ENCODE results near the gene HPCAL1. TPM values are rescaled to one million over a fixed set of nuclear protein-coding genes. Genes with fewer than 3 reads are reported as not detected.

HPCAL1 gene
- total RNA-seq, 2 experiments from 2014 or later: 9.2 to 9.7 TPM

DNA sequence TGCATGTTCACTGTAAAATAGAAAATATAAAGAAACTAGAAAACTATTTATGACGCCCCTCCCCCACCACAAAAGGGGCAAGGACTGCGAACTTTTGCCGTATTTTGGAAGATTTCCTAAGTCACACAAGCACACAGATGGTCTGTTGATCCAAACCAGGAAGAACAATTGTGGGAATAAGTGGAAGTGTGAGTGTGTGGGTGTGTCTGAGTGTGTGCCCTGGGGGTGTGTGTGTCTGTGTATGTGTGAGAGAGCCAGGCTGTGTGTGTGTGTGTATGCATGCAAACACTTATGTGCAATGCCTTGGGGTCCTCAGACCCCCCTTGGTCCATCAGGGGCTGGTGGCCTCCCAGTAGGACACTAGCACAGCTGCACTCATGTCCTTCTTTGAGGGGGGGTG, 43.1 kb downstream of the HPCAL1 start:
- Histone ChIP-seq H3K4me1 (ENCODE audit: insufficient read depth, low read length, poor library complexity, severe bottlenecking) (peaks cover 6% of the 10 kb centered on the region), H3K4me2 (ENCODE audit: low read length) (no peak overlapping the region), H3K27ac (ENCODE audit: low read depth, low read length, poor library complexity, severe bottlenecking) (no peak overlapping the region), H3K79me2 (ENCODE audit: insufficient read depth, low read depth, low read length) (no peaks in the 10 kb centered on the region), H3K9me3 (ENCODE audit: low read length) (no peaks in the 10 kb centered on the region), H2AFZ (ENCODE audit: low read length) (no peak overlapping the region), H3K36me3 (ENCODE audit: insufficient read depth, low read length) (no peaks in the 10 kb centered on the region), H3K9me2 (ENCODE audit: insufficient read depth, low read length) (no peaks in the 10 kb centered on the region), H3K4me3 (ENCODE audit: low read depth, low read length, poor library complexity, severe bottlenecking) (no peak overlapping the region), H4K20me1 (ENCODE audit: insufficient read depth, low read length) (no peaks in the 10 kb centered on the region)
- DNase-seq (ENCODE audit: low spot score): no peak
- ChIA-PET POLR2A (no interaction called here), CTCF (ENCODE audit: unreplicated experiment) (no interaction called here)
- intact Hi-C loops (cut with micrococcal nuclease; ENCODE audit: unreplicated experiment): no loop called here
- TF ChIP-seq, protein P1, sequence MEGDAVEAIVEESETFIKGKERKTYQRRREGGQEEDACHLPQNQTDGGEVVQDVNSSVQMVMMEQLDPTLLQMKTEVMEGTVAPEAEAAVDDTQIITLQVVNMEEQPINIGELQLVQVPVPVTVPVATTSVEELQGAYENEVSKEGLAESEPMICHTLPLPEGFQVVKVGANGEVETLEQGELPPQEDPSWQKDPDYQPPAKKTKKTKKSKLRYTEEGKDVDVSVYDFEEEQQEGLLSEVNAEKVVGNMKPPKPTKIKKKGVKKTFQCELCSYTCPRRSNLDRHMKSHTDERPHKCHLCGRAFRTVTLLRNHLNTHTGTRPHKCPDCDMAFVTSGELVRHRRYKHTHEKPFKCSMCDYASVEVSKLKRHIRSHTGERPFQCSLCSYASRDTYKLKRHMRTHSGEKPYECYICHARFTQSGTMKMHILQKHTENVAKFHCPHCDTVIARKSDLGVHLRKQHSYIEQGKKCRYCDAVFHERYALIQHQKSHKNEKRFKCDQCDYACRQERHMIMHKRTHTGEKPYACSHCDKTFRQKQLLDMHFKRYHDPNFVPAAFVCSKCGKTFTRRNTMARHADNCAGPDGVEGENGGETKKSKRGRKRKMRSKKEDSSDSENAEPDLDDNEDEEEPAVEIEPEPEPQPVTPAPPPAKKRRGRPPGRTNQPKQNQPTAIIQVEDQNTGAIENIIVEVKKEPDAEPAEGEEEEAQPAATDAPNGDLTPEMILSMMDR (conservative IDR thresholded peaks at IDR 0.05; ENCODE audit: low read length): no peak
- TF ChIP-seq EZH2phosphoT487 (IDR thresholded peaks at IDR 0.05; ENCODE audit: borderline replicate concordance, low read depth, low read length): no peak
- no TSS peak for BruUV-seq (replicated peaks)

DNA sequence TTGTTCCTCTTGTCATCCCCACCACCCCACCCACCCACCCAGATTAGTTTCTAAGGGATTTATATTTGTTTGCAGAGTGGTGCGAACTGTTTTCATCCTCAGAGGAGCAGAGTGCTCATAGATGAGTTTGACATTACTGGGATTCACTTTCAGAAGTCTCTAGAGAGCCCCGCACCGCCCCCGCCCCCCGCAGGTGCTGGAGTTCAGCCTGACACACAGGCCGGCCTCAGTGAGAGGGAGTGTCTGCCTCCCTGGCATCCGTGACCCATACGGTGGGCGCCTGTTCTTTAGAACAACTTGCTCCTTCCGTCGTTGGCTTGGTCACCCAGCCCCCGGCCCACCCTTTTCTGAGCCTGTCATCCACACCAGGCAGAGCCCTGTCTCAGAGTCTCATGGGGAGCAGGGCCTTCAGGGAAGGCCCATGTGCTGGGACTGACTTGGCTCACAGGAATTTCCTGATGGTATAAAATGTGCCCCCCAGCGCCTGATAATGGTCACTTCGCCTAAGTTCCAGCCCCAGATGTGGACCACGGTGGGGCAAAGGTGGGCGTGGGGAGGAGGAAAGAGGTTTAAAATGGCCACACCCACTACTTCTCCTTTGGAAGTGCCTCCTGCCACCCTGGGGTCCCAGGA, 44.3 kb downstream of the HPCAL1 start:
- Histone ChIP-seq H3K4me3 (ENCODE audit: low read depth, low read length, poor library complexity, severe bottlenecking) (no peak overlapping the region), H2AFZ (ENCODE audit: low read length) (no peak overlapping the region), H3K4me2 (ENCODE audit: low read length) (no peak overlapping the region), H4K20me1 (ENCODE audit: insufficient read depth, low read length) (no peaks in the 10 kb centered on the region), H3K27ac (ENCODE audit: low read depth, low read length, poor library complexity, severe bottlenecking) (no peak overlapping the region), H3K79me2 (ENCODE audit: insufficient read depth, low read depth, low read length) (no peaks in the 10 kb centered on the region), H3K36me3 (ENCODE audit: insufficient read depth, low read length) (no peaks in the 10 kb centered on the region), H3K9me2 (ENCODE audit: insufficient read depth, low read length) (no peaks in the 10 kb centered on the region), H3K4me1 (ENCODE audit: insufficient read depth, low read length, poor library complexity, severe bottlenecking) (peaks cover 6% of the 10 kb centered on the region), H3K9me3 (ENCODE audit: low read length) (no peaks in the 10 kb centered on the region)
- ChIA-PET POLR2A (interaction anchor here (0.6 kb wide), 1 partner anchor 652 kb away, joined by 3 read pairs; no protein-coding TSS in a partner anchor), CTCF (ENCODE audit: unreplicated experiment) (no interaction called here)
- no TSS peak for BruUV-seq (replicated peaks)
- DNase-seq (ENCODE audit: low spot score): no peak
- TF ChIP-seq, protein P1 (conservative IDR thresholded peaks at IDR 0.05; ENCODE audit: low read length): no peak
- no peak for TF ChIP-seq EZH2phosphoT487 (IDR thresholded peaks at IDR 0.05; ENCODE audit: borderline replicate concordance, low read depth, low read length)
- intact Hi-C loops (cut with micrococcal nuclease; ENCODE audit: unreplicated experiment): no loop called here

DNA sequence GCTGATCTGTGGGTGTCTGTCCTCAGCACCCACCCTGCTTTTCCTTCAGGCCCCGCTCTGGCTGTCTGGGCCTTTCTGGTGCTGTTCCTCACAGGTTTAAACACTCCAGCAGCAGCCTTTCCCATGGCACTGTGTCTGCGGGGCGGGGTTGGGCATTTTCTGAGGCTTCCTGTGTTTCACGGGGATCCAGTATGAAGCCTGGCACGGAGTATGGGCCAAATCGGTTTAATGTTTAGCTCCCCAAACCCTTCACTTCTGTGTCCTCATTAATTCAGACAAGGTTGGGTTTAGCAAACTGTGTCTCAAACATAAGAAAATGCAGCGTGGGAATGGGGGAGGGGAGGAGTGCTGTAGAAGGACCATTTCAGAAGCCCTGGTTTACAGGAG, 44.9 kb downstream of the HPCAL1 start:
- intact Hi-C loops (cut with micrococcal nuclease; ENCODE audit: unreplicated experiment): no loop called here
- H3K27ac ChIP-seq (ENCODE audit: low read depth, low read length, poor library complexity, severe bottlenecking): no peak overlapping the region
- CTCF ChIA-PET (ENCODE audit: unreplicated experiment): no interaction called here
- no peaks in the 10 kb centered on the region for H4K20me1 ChIP-seq (ENCODE audit: insufficient read depth, low read length)
- H3K4me3 ChIP-seq (ENCODE audit: low read depth, low read length, poor library complexity, severe bottlenecking): no peak overlapping the region
- H3K79me2 ChIP-seq (ENCODE audit: insufficient read depth, low read depth, low read length): no peaks in the 10 kb centered on the region
- no peaks in the 10 kb centered on the region for H3K9me2 ChIP-seq (ENCODE audit: insufficient read depth, low read length)
- no TSS peak for BruUV-seq (replicated peaks)
- TF ChIP-seq, protein P1 (conservative IDR thresholded peaks at IDR 0.05; ENCODE audit: low read length): no peak
- TF ChIP-seq EZH2phosphoT487 (IDR thresholded peaks at IDR 0.05; ENCODE audit: borderline replicate concordance, low read depth, low read length): no peak
- no peaks in the 10 kb centered on the region for H3K9me3 ChIP-seq (ENCODE audit: low read length)
- DNase-seq (ENCODE audit: low spot score): no peak
- no peak overlapping the region for H2AFZ ChIP-seq (ENCODE audit: low read length)
- no peaks in the 10 kb centered on the region for H3K36me3 ChIP-seq (ENCODE audit: insufficient read depth, low read length)
- H3K4me2 ChIP-seq (ENCODE audit: low read length): no peak overlapping the region
- peaks cover 6% of the 10 kb centered on the region for H3K4me1 ChIP-seq (ENCODE audit: insufficient read depth, low read length, poor library complexity, severe bottlenecking)
- POLR2A ChIA-PET: interaction anchor here (0.6 kb wide), 1 partner anchor 653 kb away, joined by 3 read pairs; no protein-coding TSS in a partner anchor

All from OCI-LY7 (cell line).